Fibroblast of villous mesenchyme (primary cell): Measurements from ENCODE around the gene EML6. TPM values are rescaled to one million over a fixed set of nuclear protein-coding genes. Genes with fewer than 3 reads are reported as not detected.

Experiments
- DNase-seq: peaks from one replicate; pipeline ENCODE4 v3.0.0-alpha.2; 2010; ENCODE audit warnings: low read depth
- H3K4me3 ChIP-seq: 2 replicates; pipeline ENCODE4 v1.5.1; 2011; ENCODE audit warnings: low read depth, mild to moderate bottlenecking, low read length
- total RNA-seq: library from RNA; depleted of rRNA; stranded (reverse); fragments of >200 nt; gene quantifications from 2 replicates; pipeline ENCODE4 v1.2.3, GENCODE V29; 2012
- TF ChIP-seq, protein P1 (sequence below): IDR thresholded peaks from 2 replicates; pipeline ENCODE4 v1.5.1; 2012; ENCODE audit warnings: low read depth, mild to moderate bottlenecking, low read length; ENCODE audit not compliant: insufficient read depth

Gene EML6
- total RNA-seq, 1 donor, result 1.3 TPM

DNA sequence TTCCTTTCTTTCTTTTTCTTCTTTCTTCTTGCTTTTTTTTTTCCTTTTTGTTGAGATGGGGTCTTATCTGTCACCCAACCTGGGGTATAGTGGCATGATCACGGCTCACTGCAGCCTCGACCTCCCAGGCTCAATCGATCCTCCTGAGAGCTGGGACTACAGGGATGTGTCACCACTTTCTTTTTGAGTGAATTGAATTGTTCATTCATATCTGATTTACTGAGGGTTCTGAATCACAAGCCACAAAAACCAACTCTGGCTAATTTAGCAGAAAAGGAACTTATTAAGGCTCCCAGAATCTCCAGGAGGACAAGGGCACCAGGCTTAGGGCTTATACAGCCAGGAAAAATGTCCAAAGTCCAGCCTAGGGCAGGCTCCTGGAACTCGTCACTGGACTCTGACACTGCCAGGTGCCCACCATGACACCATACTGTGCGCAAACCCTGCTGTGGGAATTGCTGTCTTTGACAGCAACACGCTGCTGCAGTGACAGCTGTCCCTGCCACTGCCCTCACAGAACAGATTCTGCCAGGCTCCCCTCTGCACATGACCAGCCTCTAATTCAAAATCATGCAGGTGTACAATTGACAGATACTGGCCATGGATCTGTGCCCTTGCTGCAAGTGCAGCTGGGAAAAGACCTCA lies 42.9 kb upstream of the EML6 start:
- TF ChIP-seq, protein P1, sequence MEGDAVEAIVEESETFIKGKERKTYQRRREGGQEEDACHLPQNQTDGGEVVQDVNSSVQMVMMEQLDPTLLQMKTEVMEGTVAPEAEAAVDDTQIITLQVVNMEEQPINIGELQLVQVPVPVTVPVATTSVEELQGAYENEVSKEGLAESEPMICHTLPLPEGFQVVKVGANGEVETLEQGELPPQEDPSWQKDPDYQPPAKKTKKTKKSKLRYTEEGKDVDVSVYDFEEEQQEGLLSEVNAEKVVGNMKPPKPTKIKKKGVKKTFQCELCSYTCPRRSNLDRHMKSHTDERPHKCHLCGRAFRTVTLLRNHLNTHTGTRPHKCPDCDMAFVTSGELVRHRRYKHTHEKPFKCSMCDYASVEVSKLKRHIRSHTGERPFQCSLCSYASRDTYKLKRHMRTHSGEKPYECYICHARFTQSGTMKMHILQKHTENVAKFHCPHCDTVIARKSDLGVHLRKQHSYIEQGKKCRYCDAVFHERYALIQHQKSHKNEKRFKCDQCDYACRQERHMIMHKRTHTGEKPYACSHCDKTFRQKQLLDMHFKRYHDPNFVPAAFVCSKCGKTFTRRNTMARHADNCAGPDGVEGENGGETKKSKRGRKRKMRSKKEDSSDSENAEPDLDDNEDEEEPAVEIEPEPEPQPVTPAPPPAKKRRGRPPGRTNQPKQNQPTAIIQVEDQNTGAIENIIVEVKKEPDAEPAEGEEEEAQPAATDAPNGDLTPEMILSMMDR, result no peak
- H3K4me3 ChIP-seq, result no peak overlapping the region
- DNase-seq, result no peak

DNA sequence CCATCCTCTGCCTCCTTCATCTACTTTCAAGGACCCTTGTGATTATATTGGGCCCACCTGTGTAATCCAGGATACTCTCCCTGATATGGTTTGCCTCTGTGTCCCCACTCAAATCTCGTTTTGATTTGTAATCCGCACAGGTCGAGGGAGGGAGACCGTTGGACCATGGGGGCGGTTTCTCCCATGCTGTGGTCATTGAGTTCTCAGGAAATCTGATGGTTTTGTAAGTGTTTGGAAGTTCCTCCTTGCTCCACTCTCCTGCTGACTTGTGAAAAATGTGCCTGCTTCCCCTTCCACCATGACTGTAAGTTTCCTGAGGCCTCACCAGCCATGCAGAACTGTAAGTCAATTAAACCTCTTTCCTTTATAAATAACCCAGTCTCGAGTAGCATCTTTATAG lies 42.0 kb upstream of the EML6 start:
- TF ChIP-seq, protein P1, result no peak
- H3K4me3 ChIP-seq, result no peak overlapping the region
- DNase-seq, result no peak

- H3K4me3 ChIP-seq, result no peak overlapping the region
Observed at GRCh38 chr2:54683596-54683995, 39.9 kb upstream of the EML6 start.

GRCh38 chr2:54685263-54685775 lies 38.1 kb upstream of the EML6 start:
- no peak for DNase-seq
- TF ChIP-seq, protein P1, result no peak
- no peak overlapping the region for H3K4me3 ChIP-seq

More at GRCh38 chr2:54683596-54683995, 39.9 kb upstream of the EML6 start:
- TF ChIP-seq, protein P1, result no peak
- no peak for DNase-seq

- H3K4me3 ChIP-seq, result no peak overlapping the region
- TF ChIP-seq, protein P1, result no peak
- no peak for DNase-seq
Observed at GRCh38 chr2:54687595-54688152, 35.8 kb upstream of the EML6 start.

- no peak overlapping the region for H3K4me3 ChIP-seq
- TF ChIP-seq, protein P1, result no peak
- DNase-seq, result no peak
Observed at GRCh38 chr2:54691445-54692135, 31.9 kb upstream of the EML6 start.
